ENCODE measurements around the gene LMNTD2. TPM values are rescaled to one million over a fixed set of nuclear protein-coding genes. Genes with fewer than 3 reads are reported as not detected.

The LMNTD2 gene
- polyA plus RNA-seq (2011; rRNA removed) (1.7 and 2.2 TPM in 2 replicates), polyA plus RNA-seq (2017; fragmentation: RNase III; extraction: RNeasy Plus Mini Kit Qiagen cat#74134 plus additional on column Dnase treatment) (2.6 to 4.2 TPM (median 3.5 TPM) in 3 replicates), polyA minus RNA-seq (2011; rRNA and poly(A)+ RNA removed) (0.50 and 0.97 TPM in 2 replicates)
- 3.6 and 5.1 TPM in 2 replicates for polyA plus RNA-seq (2012; cell fraction: cytosol; rRNA removed)
- polyA plus RNA-seq (2012; cell fraction: nucleus; rRNA removed) = 25.7 and 39.4 TPM in 2 replicates

DNA sequence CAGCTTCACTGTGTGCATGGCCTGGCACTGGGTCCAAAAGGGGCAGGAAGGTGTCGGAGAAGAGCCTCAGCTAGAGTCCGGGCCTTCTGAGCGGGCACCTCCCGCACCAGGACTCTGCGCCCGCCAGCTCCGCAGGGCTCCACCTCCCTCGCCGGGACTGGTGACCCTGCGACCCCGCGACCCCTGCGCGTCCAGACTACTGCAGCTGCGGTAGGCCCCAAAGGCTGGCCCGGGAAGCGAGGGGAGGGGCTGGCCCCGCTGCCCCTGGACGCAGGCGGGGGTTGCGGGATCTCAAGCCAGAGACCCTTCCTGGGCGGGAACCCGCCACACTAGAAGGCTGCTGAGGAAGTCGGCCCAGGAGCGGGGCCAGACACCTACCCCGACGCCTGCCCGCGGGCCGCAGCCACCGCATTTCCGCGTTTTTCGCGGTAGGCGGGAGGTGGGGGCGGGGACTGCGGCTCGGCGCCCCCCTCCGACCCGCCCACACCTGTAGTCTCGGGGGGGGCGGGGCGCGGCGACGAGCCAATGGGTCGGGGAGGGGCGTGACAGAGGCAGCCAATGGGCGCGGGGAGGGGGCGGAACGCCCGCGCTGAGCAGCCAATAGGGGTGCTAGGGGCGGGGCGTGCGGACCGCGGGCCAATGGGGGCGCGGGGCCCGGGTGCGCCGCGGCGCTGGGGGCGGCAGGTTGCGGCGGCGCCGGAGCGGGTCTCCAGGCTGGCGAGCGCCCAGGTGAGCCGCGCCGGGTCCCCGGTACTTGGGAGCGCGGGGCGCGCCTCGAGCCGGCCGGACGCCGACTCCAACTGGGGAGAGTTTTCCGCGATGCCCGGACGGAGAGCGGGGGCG, at the start of gene LMNTD2, which contains the start of gene RASSF7:
Gene LMNTD2 (minus strand): TSS at position 434 of the 843 bp plus-strand sequence. CDS start 22 bp downstream, at position 412.
Gene RASSF7 (plus strand): TSS at position 666 of the 843 bp plus-strand sequence. CDS start 799 bp downstream, outside the sequence.
- Histone ChIP-seq H3K4me3 (peak within 1 kb of the TSS; percentile 86), H3K4me2 (peak within 1 kb of the TSS; percentile 90), H3K4me1 (peaks cover 24% of the 10 kb centered on the region), H3K9me3 (no peaks in the 10 kb centered on the region), H3K27ac (peak within 1 kb of the TSS; percentile 90 to 94)
- WGBS (ENCODE audit: missing lambda C conversion rate) = 5% methylated on average over 21 of the region's 95 CpGs
- FAIRE-seq (no peak), DNase-seq (ENCODE audit: low read depth in 1 of 2, low spot score in 1 of 2) (peak; percentile 90 to 95), ATAC-seq (peak; percentile 68 to 85)
- ChIA-PET CTCF (interaction anchor here (1.1 to 1.3 kb wide), 2 partner anchors 14 to 42 kb away, joined by 3 read pairs; no protein-coding TSS in a partner anchor), POLR2A (interaction anchor here (1.2 kb wide), 1 partner anchor 15 kb away, joined by 5 read pairs; no protein-coding TSS in a partner anchor)
- TF ChIP-seq POLR2A (IDR thresholded peaks at IDR 0.05; ENCODE audit: low read length) = peak; percentile 69
- TF ChIP-seq, protein P1, sequence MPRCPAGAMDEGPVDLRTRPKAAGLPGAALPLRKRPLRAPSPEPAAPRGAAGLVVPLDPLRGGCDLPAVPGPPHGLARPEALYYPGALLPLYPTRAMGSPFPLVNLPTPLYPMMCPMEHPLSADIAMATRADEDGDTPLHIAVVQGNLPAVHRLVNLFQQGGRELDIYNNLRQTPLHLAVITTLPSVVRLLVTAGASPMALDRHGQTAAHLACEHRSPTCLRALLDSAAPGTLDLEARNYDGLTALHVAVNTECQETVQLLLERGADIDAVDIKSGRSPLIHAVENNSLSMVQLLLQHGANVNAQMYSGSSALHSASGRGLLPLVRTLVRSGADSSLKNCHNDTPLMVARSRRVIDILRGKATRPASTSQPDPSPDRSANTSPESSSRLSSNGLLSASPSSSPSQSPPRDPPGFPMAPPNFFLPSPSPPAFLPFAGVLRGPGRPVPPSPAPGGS (IDR thresholded peaks at IDR 0.05) = no peak; the same call in 2 of the 3 replicates
- peak; percentile 25 for TF ChIP-seq CHD2 (IDR thresholded peaks at IDR 0.05; ENCODE audit: low read length, partially characterized antibody)
- TF ChIP-seq PHF8 (IDR thresholded peaks at IDR 0.05; ENCODE audit: borderline replicate concordance, low read depth) = peak; percentile 66
- peak; percentile 52; the same call in 1 of the 2 replicates for TF ChIP-seq MAX (IDR thresholded peaks at IDR 0.05)
- TF ChIP-seq JUN (IDR thresholded peaks at IDR 0.05) = peak; percentile 27 to 67; a peak in 3 of 5 replicates
- no peak for TF ChIP-seq HOXB13 (CRISPR knock-in tag; IDR thresholded peaks at IDR 0.05; ENCODE audit: low read depth)
- TF ChIP-seq CEBPB (IDR thresholded peaks at IDR 0.05) = no peak
- 0 out of 2 replicates have a peak, but pooled peaks have one; percentile 43 for TF ChIP-seq TFCP2L1 (CRISPR knock-in tag; IDR thresholded peaks at IDR 0.05)
- TF ChIP-seq ZC3H11A (IDR thresholded peaks at IDR 0.05) = no peak
- no peak for TF ChIP-seq POLR2AphosphoS2 (conservative IDR thresholded peaks at IDR 0.05; ENCODE audit: low read length)
- no peak for TF ChIP-seq RAD21 (conservative IDR thresholded peaks at IDR 0.05 in 1 of 2, IDR thresholded peaks at IDR 0.05 in 1 of 2)
- TF ChIP-seq KDM5A (IDR thresholded peaks at IDR 0.05) = no peak
- no peak for TF ChIP-seq RARB (CRISPR knock-in tag; IDR thresholded peaks at IDR 0.05)
- 0 out of 2 replicates have a peak, but pooled peaks have one; percentile 20 for TF ChIP-seq TP53 (CRISPR knock-in tag; IDR thresholded peaks at IDR 0.05)
- TF ChIP-seq, protein P2, sequence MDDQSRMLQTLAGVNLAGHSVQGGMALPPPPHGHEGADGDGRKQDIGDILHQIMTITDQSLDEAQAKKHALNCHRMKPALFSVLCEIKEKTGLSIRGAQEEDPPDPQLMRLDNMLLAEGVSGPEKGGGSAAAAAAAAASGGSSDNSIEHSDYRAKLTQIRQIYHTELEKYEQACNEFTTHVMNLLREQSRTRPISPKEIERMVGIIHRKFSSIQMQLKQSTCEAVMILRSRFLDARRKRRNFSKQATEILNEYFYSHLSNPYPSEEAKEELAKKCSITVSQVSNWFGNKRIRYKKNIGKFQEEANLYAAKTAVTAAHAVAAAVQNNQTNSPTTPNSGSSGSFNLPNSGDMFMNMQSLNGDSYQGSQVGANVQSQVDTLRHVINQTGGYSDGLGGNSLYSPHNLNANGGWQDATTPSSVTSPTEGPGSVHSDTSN (IDR thresholded peaks at IDR 0.05) = no peak
- TF ChIP-seq, protein P3, sequence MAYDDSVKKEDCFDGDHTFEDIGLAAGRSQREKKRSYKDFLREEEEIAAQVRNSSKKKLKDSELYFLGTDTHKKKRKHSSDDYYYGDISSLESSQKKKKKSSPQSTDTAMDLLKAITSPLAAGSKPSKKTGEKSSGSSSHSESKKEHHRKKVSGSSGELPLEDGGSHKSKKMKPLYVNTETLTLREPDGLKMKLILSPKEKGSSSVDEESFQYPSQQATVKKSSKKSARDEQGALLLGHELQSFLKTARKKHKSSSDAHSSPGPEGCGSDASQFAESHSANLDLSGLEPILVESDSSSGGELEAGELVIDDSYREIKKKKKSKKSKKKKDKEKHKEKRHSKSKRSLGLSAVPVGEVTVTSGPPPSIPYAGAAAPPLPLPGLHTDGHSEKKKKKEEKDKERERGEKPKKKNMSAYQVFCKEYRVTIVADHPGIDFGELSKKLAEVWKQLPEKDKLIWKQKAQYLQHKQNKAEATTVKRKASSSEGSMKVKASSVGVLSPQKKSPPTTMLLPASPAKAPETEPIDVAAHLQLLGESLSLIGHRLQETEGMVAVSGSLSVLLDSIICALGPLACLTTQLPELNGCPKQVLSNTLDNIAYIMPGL (CRISPR knock-in tag; IDR thresholded peaks at IDR 0.05; ENCODE audit: borderline replicate concordance) = no peak
- TF ChIP-seq REST (IDR thresholded peaks at IDR 0.05) = no peak
- TF ChIP-seq FOSB (CRISPR knock-in tag; IDR thresholded peaks at IDR 0.05) = no peak
